Measurements from ENCODE around the gene CHI3L2. TPM values are rescaled to one million over a fixed set of nuclear protein-coding genes. Genes with fewer than 3 reads are reported as not detected.

CHI3L2 gene
- total RNA-seq, 1 experiment from 2014 or later: 5.5 TPM

- DNase-seq (ENCODE audit: low read depth): no peak
Observed at GRCh38 chr1:111220302-111220890, 7.1 kb upstream of the CHI3L2 start.

DNA sequence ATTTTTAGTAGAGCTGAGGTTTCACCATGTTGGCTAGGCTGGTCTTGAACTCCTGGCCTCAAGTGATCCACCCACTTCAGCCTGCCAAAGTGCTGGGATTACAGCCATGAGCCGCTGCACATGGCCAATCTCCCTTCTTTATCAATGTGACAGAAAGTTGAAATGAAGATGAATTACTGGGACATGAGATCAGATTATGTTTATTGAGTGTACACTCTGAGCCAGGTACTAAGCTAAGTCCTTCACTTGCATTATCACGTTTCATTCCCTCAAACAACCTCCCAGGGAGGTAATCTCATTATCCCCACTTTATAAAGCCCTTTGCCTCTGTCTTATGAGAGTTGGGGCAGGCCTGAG, 6.3 kb upstream of the CHI3L2 start:
- DNase-seq (ENCODE audit: low read depth): no peak

DNA sequence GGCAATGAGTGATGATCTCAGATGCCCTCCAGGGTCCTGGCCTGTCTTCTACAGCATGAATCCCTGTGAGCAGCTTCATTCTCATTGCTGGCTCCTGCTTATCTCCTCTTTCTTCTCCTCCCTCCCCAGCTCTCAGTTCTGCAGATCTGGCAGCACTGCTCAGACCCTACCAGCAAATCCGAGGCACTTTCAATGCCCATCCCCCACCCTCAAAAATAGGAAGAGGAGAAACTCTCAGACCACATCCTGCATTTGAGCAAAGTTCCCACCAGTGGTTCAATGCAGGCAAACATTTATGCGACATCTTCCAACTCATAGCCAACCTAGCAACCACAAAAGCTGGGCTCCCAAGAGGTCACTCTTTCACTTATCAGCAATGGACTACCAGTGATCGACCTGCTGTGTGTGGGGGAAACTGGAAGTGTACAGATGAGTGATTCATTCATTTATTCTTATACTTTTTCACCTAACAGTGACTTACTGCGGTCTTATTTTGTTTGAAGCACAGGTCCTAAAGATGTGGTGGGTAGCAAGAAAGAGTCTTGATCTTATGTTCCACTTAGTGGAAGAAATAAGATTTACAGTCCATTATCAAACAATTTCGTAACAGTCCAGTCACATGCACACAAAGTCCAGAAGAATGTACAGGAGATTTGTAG, 5.8 kb upstream of the CHI3L2 start:
- DNase-seq (ENCODE audit: low read depth): peak; percentile 16

GRCh38 chr1:111222308-111223125, 5.0 kb upstream of the CHI3L2 start:
- DNase-seq (ENCODE audit: low read depth): peak; percentile 62

DNA sequence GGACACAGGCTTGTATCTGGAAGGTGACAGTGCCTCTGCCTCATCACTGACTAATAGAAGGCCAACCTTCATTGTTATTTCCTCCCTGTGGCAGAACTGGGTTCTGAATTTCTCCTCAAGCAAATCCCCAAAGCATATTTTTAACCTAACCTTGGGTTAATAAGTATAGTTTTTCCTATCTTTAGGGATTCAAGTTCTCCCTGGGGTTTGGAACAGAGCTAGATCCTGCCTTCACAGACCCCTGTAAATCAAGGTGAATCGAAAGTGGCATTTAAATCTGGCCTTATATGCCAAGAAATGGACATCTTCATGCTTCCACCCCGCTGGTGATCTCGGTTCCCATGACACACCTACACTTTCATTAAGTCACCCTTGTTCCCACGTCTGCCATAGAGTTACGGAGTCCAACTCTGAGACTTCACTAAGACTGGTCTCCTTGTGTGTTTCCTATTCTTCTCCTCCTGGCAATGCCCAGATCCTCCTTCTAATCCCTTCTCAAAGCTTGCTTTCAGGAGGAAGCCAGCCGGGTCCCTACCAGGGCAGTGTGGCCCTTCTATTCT, 4.3 kb upstream of the CHI3L2 start:
- DNase-seq (ENCODE audit: low read depth): no peak

DNA sequence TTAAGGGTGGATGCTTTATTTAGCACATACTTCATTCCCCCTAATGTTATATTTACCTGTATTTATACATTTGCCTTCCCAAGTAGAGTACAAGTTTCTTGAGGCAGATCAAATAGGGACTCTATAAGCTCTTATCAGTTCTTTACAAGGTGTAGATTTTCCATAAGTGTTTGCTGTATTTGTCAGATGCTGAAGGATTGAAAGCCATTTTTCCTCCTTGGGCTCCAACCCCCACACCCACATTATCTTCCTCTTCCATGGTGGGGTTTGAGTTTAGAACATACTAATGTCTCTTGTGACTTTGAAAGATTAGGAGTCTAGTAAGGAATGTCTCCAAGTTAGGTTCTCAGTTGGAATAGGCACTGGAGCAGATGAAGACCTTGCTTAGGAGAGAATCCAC, 2.4 kb upstream of the CHI3L2 start:
- no peak for DNase-seq (ENCODE audit: low read depth)

DNA sequence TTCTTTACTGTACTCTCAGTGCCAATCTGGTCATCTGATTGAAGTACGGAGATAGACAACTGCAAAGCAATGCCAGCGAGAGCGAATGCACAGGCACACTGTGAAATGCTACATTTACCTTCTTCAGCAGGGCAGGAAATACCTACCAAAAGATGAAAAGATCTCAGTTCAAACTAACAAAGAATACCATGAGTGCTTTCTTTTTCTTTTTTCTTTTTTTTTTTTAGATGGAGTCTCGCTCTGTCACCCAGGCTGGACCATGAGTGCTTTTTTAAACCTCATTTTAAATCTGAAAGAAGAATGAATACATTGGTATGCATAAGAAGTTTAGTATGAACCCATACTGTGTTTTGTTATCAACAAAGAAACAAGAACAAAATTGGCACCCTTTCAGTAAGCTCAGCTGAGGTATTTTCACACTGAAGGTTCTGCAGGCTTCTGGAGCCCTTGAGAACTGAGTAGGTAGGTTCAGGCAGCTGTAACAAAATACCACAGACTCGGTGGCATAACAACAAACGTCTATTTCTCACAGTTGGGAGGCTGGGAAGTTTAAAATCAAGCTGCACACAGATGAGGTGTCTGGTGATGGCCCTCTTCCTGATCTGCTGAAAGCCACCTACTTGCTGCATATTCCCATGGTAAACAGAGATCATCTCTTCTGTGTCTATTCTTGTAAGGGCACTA, 1.7 kb upstream of the CHI3L2 start:
- DNase-seq (ENCODE audit: low read depth): no peak

DNA sequence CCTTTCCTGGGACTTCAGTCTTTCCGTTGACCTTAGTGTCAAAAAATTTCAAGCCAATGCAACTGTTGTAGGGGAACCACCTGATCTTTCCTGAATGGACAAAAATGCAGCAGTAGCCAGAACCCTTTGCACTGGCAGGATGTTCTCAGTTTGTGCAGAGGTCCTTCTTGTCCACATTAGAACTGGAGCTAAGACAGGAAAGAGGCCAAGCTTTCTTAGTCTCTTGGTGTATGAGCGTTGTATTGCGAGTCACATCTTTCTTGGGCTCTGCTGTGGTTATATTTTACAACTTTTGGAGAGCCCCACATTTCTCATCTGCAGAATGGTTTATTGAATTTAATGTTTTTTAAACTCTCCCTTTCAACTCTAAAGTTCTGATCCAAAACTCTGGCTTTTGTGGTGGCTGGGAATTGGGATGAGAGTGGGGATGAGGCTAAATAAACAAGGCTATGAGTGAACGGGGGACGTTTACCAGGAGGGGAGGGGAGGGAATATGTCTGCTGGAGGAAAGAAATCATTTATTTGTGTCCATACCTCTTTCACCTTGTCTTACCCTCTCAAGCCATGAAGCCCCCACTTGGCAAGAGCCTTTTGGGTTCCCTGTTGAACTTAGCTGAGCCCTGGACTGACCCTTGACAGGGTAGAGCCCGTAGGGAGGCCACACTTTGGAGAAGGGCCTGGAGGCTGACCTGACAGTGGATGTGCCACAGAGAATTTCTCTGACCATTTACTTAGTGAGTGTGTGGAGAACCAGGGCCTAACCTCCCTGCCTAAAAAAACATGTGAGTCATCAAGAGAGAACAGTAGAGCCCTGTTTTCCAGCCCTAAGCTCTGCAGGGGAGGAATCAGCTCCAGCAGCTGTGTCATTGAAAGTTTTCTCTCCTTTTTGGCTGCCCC, 586 bp downstream of the CHI3L2 start:
- peak; percentile 92 for DNase-seq (ENCODE audit: low read depth)

DNA sequence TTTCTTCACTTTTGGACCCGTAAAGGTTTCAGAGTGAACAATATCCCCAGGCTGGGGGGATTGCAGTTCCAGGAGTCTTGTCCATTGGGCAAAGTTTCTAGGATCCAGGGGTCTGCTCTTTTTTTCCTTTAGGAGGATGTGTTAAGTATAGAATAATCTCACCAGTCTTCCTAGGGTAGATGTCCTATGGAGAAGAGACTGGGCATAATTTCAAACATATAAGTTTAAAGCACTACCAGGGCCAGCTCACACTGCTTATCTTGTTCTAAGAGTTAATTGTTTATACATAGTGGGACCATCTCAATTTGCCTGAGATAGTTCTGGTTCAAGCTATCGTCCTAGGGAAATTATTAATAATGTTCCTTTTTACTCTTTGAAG, 1.2 kb downstream of the CHI3L2 start:
- no peak for DNase-seq (ENCODE audit: low read depth)

DNA sequence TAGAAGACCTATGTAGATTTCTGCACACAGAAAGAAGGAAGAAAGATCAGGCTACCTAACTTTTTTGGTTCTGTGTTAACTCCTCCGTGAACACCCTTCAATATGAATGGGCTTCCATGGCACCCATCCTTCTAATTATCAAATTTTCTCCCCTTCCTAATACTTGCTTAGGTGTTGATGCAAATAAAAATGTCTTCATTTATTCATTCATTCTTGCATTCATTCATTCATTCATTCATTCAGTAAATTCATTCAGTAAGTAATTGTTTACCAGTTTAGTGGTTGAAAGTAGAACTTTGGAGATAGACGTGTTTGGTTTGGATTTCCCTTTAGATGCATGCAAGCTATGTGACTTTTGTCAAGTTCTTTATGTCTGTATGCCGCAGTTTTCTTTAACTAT, 4.6 kb downstream of the CHI3L2 start:
- no peak for DNase-seq (ENCODE audit: low read depth)

DNA sequence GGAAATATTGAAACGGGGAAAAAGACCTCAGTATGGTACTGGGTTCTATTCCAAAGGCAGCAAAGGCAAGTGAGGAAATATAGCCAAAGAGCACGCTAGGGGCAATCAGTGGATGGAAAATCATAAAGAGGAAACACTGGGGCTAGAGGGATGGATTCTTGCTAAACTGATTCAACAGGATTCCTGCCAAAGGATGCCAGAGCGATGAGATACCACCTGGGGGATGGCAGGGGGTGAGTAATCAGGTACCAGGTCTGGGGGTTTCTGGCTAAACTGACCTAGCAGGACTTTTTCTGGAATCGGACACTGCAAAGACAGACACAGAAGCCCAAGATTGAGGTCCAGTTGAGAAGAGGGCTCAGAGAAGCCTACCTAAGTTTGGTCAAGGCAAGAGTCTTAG, 6.7 kb downstream of the CHI3L2 start:
- no peak for DNase-seq (ENCODE audit: low read depth)

- peak; percentile 47 for DNase-seq (ENCODE audit: low read depth)
Observed at GRCh38 chr1:111234866-111235265, 7.4 kb downstream of the CHI3L2 start.

DNA sequence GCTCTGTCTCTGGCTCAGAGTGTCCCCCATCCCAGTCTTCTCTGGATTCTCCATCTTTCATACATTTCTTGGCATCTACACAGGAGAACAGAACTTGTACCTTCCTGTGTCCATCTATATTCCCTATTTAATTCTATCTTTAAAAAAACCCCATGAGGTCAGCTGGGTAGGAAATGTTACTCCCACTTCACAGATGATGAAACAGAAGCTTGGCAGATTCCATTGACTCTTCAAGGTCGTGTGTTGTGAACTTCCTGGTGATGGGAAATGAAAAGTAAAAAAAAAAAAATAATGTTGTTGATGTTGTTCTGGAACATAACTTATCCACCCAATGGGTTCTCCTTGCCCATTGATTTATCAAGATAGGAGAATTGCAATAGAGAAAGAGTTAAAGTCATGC, 8.9 kb downstream of the CHI3L2 start:
- no peak for DNase-seq (ENCODE audit: low read depth)

GRCh38 chr1:111236806-111237205, 9.3 kb downstream of the CHI3L2 start:
- DNase-seq (ENCODE audit: low read depth): no peak

- DNase-seq (ENCODE audit: low read depth): no peak
Observed at GRCh38 chr1:111238056-111238795, 10.7 kb downstream of the CHI3L2 start.

GRCh38 chr1:111241797-111242196, 14.3 kb downstream of the CHI3L2 start:
- no peak for DNase-seq (ENCODE audit: low read depth)

GRCh38 chr1:111242805-111243523, 15.5 kb downstream of the CHI3L2 start:
- no peak for DNase-seq (ENCODE audit: low read depth)

DNA sequence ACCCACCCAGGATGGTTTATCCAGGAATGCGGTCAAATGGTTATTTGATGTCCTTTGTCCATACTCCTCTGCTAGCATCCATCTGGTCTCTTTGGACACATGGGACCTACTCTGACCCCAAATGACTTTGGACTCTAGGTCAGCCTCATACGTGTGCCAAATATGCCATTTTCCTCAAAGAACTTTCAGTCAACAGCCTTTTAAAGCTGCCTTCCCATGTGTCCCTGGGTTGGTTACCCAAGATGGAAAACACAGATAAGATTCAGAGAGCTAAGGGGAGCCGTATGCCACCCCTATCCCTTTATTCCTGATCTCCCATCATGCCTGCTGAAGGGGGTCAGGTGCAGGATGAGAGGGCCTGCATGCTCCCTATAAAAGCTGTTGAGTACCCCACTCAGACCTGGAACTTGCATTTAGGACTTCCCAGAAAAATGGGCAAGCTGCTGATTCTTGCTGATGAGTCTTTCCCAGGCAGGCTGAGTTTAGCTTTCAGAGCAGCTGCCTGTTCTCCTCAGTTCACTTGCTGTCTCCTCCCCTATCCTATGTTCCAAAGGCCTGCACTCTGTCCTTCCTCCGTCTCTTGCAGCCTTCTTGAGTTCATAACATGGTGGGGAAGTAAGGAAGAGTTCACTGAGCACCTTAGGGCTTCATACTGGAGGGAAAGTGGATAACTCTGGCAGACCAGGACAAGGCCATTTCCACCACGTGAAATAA, 19.8 kb downstream of the CHI3L2 start:
- no peak for DNase-seq (ENCODE audit: low read depth)

DNA sequence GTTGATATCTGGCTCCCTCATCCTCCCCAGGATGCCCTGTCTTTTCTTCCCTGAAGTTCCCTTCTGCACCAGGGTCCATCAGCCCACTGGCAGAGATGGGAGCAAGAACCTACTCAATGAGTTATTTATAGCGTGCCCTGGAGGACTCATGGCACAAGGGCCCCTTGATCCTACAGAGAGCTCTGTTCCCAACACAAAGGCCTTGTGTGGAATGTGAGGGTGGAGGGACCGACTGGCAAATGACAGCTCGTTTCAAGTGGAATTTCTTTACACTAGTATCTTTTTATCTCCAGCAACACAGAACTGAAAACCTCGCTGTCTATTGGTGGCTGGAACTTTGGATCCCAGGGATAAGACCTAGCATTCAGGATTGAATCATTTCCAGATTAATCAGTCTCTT, 22.4 kb downstream of the CHI3L2 start:
- DNase-seq (ENCODE audit: low read depth): peak; percentile 44

Measured in RPMI7951 (cell line).